WERI-Rb-1 (cell line): ENCODE data around the gene DLEC1.
A peak's percentile ranks its signal among the peaks of the same experiment; 100 is the strongest.

Experiments
- DNase-seq: peaks from one replicate; pipeline ENCODE4 v3.0.0-alpha.2; 2020
- H3K27ac ChIP-seq: fragments of 250-450 bp; sonication (Bioruptor Pico); 2 replicates; pipeline ENCODE4 v1.5.1; 2020; ENCODE audit warnings: mild to moderate bottlenecking, moderate library complexity
- H3K27me3 ChIP-seq: fragments of 250-450 bp; sonication (Bioruptor Pico); 2 replicates; pipeline ENCODE4 v1.5.1; 2021; ENCODE audit warnings: mild to moderate bottlenecking, low read depth, moderate library complexity; ENCODE audit not compliant: insufficient read depth, severe bottlenecking
- H3K36me3 ChIP-seq: fragments of 250-450 bp; sonication (Bioruptor Pico); 2 replicates; pipeline ENCODE4 v1.5.1; 2020; ENCODE audit warnings: mild to moderate bottlenecking, moderate library complexity
- H3K4me3 ChIP-seq: 2 replicates; pipeline ENCODE4 v1.5.1; 2011; ENCODE audit warnings: low read depth, mild to moderate bottlenecking, control low read depth, low read length
- H3K9me3 ChIP-seq: fragments of 250-450 bp; sonication (Bioruptor Pico); 2 replicates; pipeline ENCODE4 v1.5.1; 2021; ENCODE audit warnings: mild to moderate bottlenecking, moderate library complexity; ENCODE audit not compliant: severe bottlenecking
- CTCF ChIP-seq: IDR thresholded peaks from 2 replicates; pipeline ENCODE4 v1.5.1; 2011; ENCODE audit warnings: low read depth, mild to moderate bottlenecking, control low read depth, inconsistent platforms, low read length

DLEC1 gene

GRCh38 chr3:38164643-38164951 lies 125.6 kb downstream of the DLEC1 start:
- no peaks in the 10 kb centered on the region for H3K27me3 ChIP-seq

GRCh38 chr3:38164952-38165721 lies 126.1 kb downstream of the DLEC1 start, which contains the start of gene OXSR1:
TSS of gene OXSR1 (plus strand) at chr3:38165537. CDS start at chr3:38165877, 340 bp downstream.
- TF ChIP-seq CTCF: no peak

More at GRCh38 chr3:38164643-38164951, 125.6 kb downstream of the DLEC1 start:
- H3K27ac ChIP-seq: peak overlapping the region; percentile 99
- H3K36me3 ChIP-seq: peaks cover 5% of the 10 kb centered on the region; the same call in 1 of the 2 replicates
- no peak for TF ChIP-seq CTCF
- H3K4me3 ChIP-seq: peak overlapping the region; percentile 92
- DNase-seq: no peak
- no peaks in the 10 kb centered on the region for H3K9me3 ChIP-seq

GRCh38 chr3:38165722-38166387 lies 126.8 kb downstream of the DLEC1 start:
- Histone ChIP-seq H3K27ac (peak overlapping the region; percentile 99), H3K9me3 (no peaks in the 10 kb centered on the region), H3K4me3 (peak overlapping the region; percentile 92), H3K36me3 (peaks cover 5% of the 10 kb centered on the region; the same call in 1 of the 2 replicates), H3K27me3 (no peaks in the 10 kb centered on the region)
- DNase-seq: peak; percentile 66
- no peak for TF ChIP-seq CTCF

More at GRCh38 chr3:38164952-38165721, 126.1 kb downstream of the DLEC1 start, which contains the start of gene OXSR1:
- H3K36me3 ChIP-seq: peaks cover 5% of the 10 kb centered on the region; the same call in 1 of the 2 replicates
- peak within 1 kb of the TSS; percentile 92 for H3K4me3 ChIP-seq
- H3K27me3 ChIP-seq: no peaks in the 10 kb centered on the region
- DNase-seq: peak; percentile 98
- H3K9me3 ChIP-seq: no peaks in the 10 kb centered on the region
- H3K27ac ChIP-seq: peak within 1 kb of the TSS; percentile 99

- no peaks in the 10 kb centered on the region for H3K9me3 ChIP-seq
- H3K27me3 ChIP-seq: no peaks in the 10 kb centered on the region
- no peak for TF ChIP-seq CTCF
- H3K4me3 ChIP-seq: no peak overlapping the region
- no peak for DNase-seq
- H3K36me3 ChIP-seq: peaks cover 5% of the 10 kb centered on the region; the same call in 1 of the 2 replicates
- H3K27ac ChIP-seq: no peak overlapping the region
Measured at GRCh38 chr3:38167591-38167990, 128.6 kb downstream of the DLEC1 start.

- no peak for TF ChIP-seq CTCF
- Histone ChIP-seq H3K9me3 (no peaks in the 10 kb centered on the region), H3K27ac (no peak overlapping the region), H3K36me3 (peaks cover 5% of the 10 kb centered on the region; the same call in 1 of the 2 replicates), H3K27me3 (no peaks in the 10 kb centered on the region), H3K4me3 (no peak overlapping the region)
- no peak for DNase-seq
Measured at GRCh38 chr3:38168151-38169026, 129.4 kb downstream of the DLEC1 start.
